H9 (cell line): ENCODE measurements around the gene MRPL18. TPM values are rescaled to one million over a fixed set of nuclear protein-coding genes. Genes with fewer than 3 reads are reported as not detected.

Experiments
- DNase-seq: peaks from one replicate; pipeline ENCODE4 v3.0.0-alpha.2; 2017
- H2AFZ ChIP-seq: one replicate; pipeline ENCODE4 v1.6.1; 2013; ENCODE audit warnings: mild to moderate bottlenecking, low read length, control low read depth, moderate library complexity
- H2AK5ac ChIP-seq: 2 replicates; pipeline ENCODE4 v1.6.1; 2013; ENCODE audit warnings: low read length, control low read depth, mixed read lengths; ENCODE audit not compliant: insufficient read length
- H2BK120ac ChIP-seq: one replicate; pipeline ENCODE4 v1.6.1; 2013; ENCODE audit warnings: low read depth, mild to moderate bottlenecking, low read length, control low read depth, inconsistent platforms; ENCODE audit not compliant: poor library complexity, severe bottlenecking
- H2BK12ac ChIP-seq: 2 replicates; pipeline ENCODE4 v1.6.1; 2013; ENCODE audit warnings: low read length, control low read depth, mixed read lengths, low read depth; ENCODE audit not compliant: insufficient read length
- H2BK15ac ChIP-seq: 2 replicates; pipeline ENCODE4 v1.6.1; 2013; ENCODE audit warnings: low read depth, low read length, control low read depth
- H2BK20ac ChIP-seq: one replicate; pipeline ENCODE4 v1.6.1; 2013; ENCODE audit warnings: low read depth, mild to moderate bottlenecking, low read length, control low read depth, inconsistent platforms; ENCODE audit not compliant: poor library complexity, severe bottlenecking
- H2BK5ac ChIP-seq: 2 replicates; pipeline ENCODE4 v1.6.1; 2013; ENCODE audit warnings: low read length, control low read depth, mixed read lengths; ENCODE audit not compliant: insufficient read length
- H3K14ac ChIP-seq: 2 replicates; pipeline ENCODE4 v1.6.1; 2013; ENCODE audit warnings: low read length, control low read depth; ENCODE audit not compliant: insufficient read depth
- H3K18ac ChIP-seq: 2 replicates; pipeline ENCODE4 v1.6.1; 2013; ENCODE audit warnings: low read depth, mild to moderate bottlenecking, mixed read lengths, low read length, control low read depth; ENCODE audit not compliant: insufficient read length
- H3K23ac ChIP-seq: 2 replicates; pipeline ENCODE4 v1.6.1; 2013; ENCODE audit warnings: low read length, control low read depth, mixed read lengths, low read depth; ENCODE audit not compliant: insufficient read length
- H3K23me2 ChIP-seq: 2 replicates; pipeline ENCODE4 v1.6.1; 2013; ENCODE audit warnings: low read depth, mild to moderate bottlenecking, mixed read lengths, low read length, control low read depth; ENCODE audit not compliant: insufficient read length, poor library complexity, severe bottlenecking
- H3K27ac ChIP-seq: 2 replicates; pipeline ENCODE4 v1.5.1; 2013; ENCODE audit warnings: low read length, control low read depth, mixed read lengths, low read depth; ENCODE audit not compliant: insufficient read length
- H3K27me3 ChIP-seq: 2 replicates; pipeline ENCODE4 v1.6.1; 2013; ENCODE audit warnings: low read length, control low read depth, inconsistent platforms; ENCODE audit not compliant: insufficient read depth
- H3K4ac ChIP-seq: 2 replicates; pipeline ENCODE4 v1.6.1; 2013; ENCODE audit warnings: low read depth, mild to moderate bottlenecking, control low read depth, inconsistent platforms, low read length, moderate library complexity
- H3K4me1 ChIP-seq: 2 replicates; pipeline ENCODE4 v1.6.1; 2013; ENCODE audit warnings: low read length, control low read depth, inconsistent platforms; ENCODE audit not compliant: insufficient read depth
- H3K4me2 ChIP-seq: 2 replicates; pipeline ENCODE4 v1.6.1; 2013; ENCODE audit warnings: low read length, control low read depth, mixed read lengths; ENCODE audit not compliant: insufficient read length, insufficient read depth
- H3K56ac ChIP-seq: 2 replicates; pipeline ENCODE4 v1.6.1; 2013; ENCODE audit warnings: low read depth, mild to moderate bottlenecking, mixed read lengths, low read length, control low read depth; ENCODE audit not compliant: insufficient read length
- H3K79me1 ChIP-seq: 2 replicates; pipeline ENCODE4 v1.6.1; 2013; ENCODE audit warnings: low read depth, mild to moderate bottlenecking, moderate library complexity, low read length, control low read depth, inconsistent platforms; ENCODE audit not compliant: insufficient read depth, poor library complexity, severe bottlenecking
- H3K79me2 ChIP-seq: 2 replicates; pipeline ENCODE4 v1.6.1; 2013; ENCODE audit warnings: low read length, control low read depth, inconsistent platforms; ENCODE audit not compliant: insufficient read depth
- H3K9ac ChIP-seq: 2 replicates; pipeline ENCODE4 v1.6.1; 2013; ENCODE audit warnings: low read length, control low read depth, mixed read lengths; ENCODE audit not compliant: insufficient read length; ENCODE audit errors: extremely low read depth
- H3K9me3 ChIP-seq: one replicate; pipeline ENCODE4 v1.6.1; 2013; ENCODE audit warnings: low read depth, low read length, inconsistent platforms; ENCODE audit not compliant: control insufficient read depth
- H3T11ph ChIP-seq: one replicate; pipeline ENCODE4 v1.6.1; 2013; ENCODE audit warnings: mild to moderate bottlenecking, low read length, control low read depth, inconsistent platforms
- H4K20me1 ChIP-seq: one replicate; pipeline ENCODE4 v1.6.1; 2013; ENCODE audit not compliant: control insufficient read depth, insufficient read length, insufficient read depth
- H4K5ac ChIP-seq: 2 replicates; pipeline ENCODE4 v1.6.1; 2013; ENCODE audit warnings: low read depth, mild to moderate bottlenecking, mixed read lengths, low read length, control low read depth; ENCODE audit not compliant: insufficient read length
- H4K8ac ChIP-seq: replicated peaks from 2 replicates; pipeline ENCODE4 v1.6.1; 2013; ENCODE audit warnings: low read length, control low read depth, mixed read lengths, low read depth; ENCODE audit not compliant: insufficient read length
- H4K91ac ChIP-seq: 2 replicates; pipeline ENCODE4 v1.6.1; 2013; ENCODE audit warnings: low read depth, mild to moderate bottlenecking, moderate library complexity, mixed read lengths, low read length, control low read depth; ENCODE audit not compliant: insufficient read length
- H3K27ac Mint-ChIP-seq, 3 experiments: 2 replicates in 2 of 3; 3 replicates in 1 of 3; pipeline ENCODE4 v1.8.0; 2020 to 2021; ENCODE audit warnings: mixed read lengths in 3 of 3, mild to moderate bottlenecking in 1 of 3, moderate library complexity in 1 of 3
- H3K27me3 Mint-ChIP-seq: 2 replicates; pipeline ENCODE4 v1.8.0; 2021; ENCODE audit warnings: low read depth, mild to moderate bottlenecking, moderate library complexity, mixed read lengths
- H3K36me3 Mint-ChIP-seq, 3 experiments: 2 replicates in 2 of 3; 3 replicates in 1 of 3; pipeline ENCODE4 v1.8.0; 2020 to 2021; ENCODE audit warnings: low read depth in 3 of 3, mixed read lengths in 3 of 3; ENCODE audit not compliant: insufficient read depth in 1 of 3
- H3K4me1 Mint-ChIP-seq, 2 experiments: 2 replicates each; pipeline ENCODE4 v1.8.0; 2020; ENCODE audit warnings: mixed read lengths in 2 of 2
- H3K4me3 Mint-ChIP-seq, 2 experiments: 2 replicates in 1 of 2; 3 replicates in 1 of 2; pipeline ENCODE4 v1.8.0; 2020 to 2021; ENCODE audit warnings: mild to moderate bottlenecking in 2 of 2, mixed read lengths in 2 of 2, moderate library complexity in 1 of 2
- H3K9me3 Mint-ChIP-seq, 2 experiments: 2 replicates in 1 of 2; 3 replicates in 1 of 2; pipeline ENCODE4 v1.8.0; 2020; ENCODE audit warnings: mild to moderate bottlenecking in 2 of 2, mixed read lengths in 2 of 2, moderate library complexity in 1 of 2
- CTCF ChIP-seq: fragments of 200-600 bp; sonication (generic); conservative IDR thresholded peaks from 3 replicates; pipeline ENCODE4 v1.8.0; 2021; ENCODE audit warnings: antibody characterized with exemption, mild to moderate bottlenecking
- WGBS: extraction: QIAGEN DNeasy Blood & Tissue Kit; methylation state at CpG from one replicate; pipeline ENCODE4 v1.1.7; 2013; ENCODE audit warnings: missing lambda C conversion rate, low lambda C conversion rate, mixed read lengths; ENCODE audit not compliant: insufficient read length; ENCODE audit errors: extremely low coverage; 5-methylcytosine and 5-hydroxymethylcytosine counted together
- total RNA-seq: library from RNA; stranded (reverse); gene quantifications from 2 replicates; pipeline ENCODE4 v1.2.1, GENCODE V29; 2021

The MRPL18 gene
- total RNA-seq, 1 experiment from 2014 or later: 88.8 TPM

GRCh38 chr6:159826004-159826403 is 35.7 kb downstream of the MRPL18 start:
- no peak overlapping the region for H3K27ac ChIP-seq
- H3K79me1 ChIP-seq: no peaks in the 10 kb centered on the region
- Mint-ChIP-seq H3K36me3 (peaks cover 0 to 1% (median 0%) of the 10 kb centered on the region in 3 experiments; a peak in 1 of 7 replicates), H3K4me3 (no peak overlapping the region), H3K9me3 (no peaks in the 10 kb centered on the region), H3K27me3 (no peaks in the 10 kb centered on the region; the same call in none of the 2 replicates), H3K27ac (no peak overlapping the region; a peak in 1 of 7 replicates), H3K4me1 (peaks cover 22 to 29% of the 10 kb centered on the region in 2 experiments)
- no peak overlapping the region; the same call in 1 of the 2 replicates for H2BK15ac ChIP-seq
- no CpG with 5 or more reads among the region's 13 CpGs for WGBS
- no peak overlapping the region for H3K23ac ChIP-seq
- no peak overlapping the region for H2AK5ac ChIP-seq
- no peaks in the 10 kb centered on the region for H3K9me3 ChIP-seq
- no peak overlapping the region for H4K8ac ChIP-seq
- H2BK5ac ChIP-seq: no peak overlapping the region
- H3K56ac ChIP-seq: no peak overlapping the region
- no peaks in the 10 kb centered on the region for H4K20me1 ChIP-seq
- H3K4ac ChIP-seq: no peak overlapping the region
- H4K91ac ChIP-seq: no peak overlapping the region
- no peak for DNase-seq
- no peak overlapping the region for H3K9ac ChIP-seq
- no peak overlapping the region for H2BK12ac ChIP-seq
- no peaks in the 10 kb centered on the region for H3K23me2 ChIP-seq
- no peak overlapping the region for H2AFZ ChIP-seq
- H2BK120ac ChIP-seq: no peak overlapping the region
- no peak overlapping the region for H3T11ph ChIP-seq
- no peak overlapping the region for H2BK20ac ChIP-seq
- H3K4me1 ChIP-seq: peaks cover 8% of the 10 kb centered on the region; the same call in 1 of the 2 replicates
- no peak overlapping the region for H3K18ac ChIP-seq
- no peak overlapping the region for H4K5ac ChIP-seq
- no peaks in the 10 kb centered on the region for H3K79me2 ChIP-seq
- no peak for TF ChIP-seq CTCF
- no peak overlapping the region for H3K14ac ChIP-seq
- H3K27me3 ChIP-seq: no peaks in the 10 kb centered on the region
- no peak overlapping the region for H3K4me2 ChIP-seq
